ENCODE data around the gene GNAZ.

GNAZ gene

DNA sequence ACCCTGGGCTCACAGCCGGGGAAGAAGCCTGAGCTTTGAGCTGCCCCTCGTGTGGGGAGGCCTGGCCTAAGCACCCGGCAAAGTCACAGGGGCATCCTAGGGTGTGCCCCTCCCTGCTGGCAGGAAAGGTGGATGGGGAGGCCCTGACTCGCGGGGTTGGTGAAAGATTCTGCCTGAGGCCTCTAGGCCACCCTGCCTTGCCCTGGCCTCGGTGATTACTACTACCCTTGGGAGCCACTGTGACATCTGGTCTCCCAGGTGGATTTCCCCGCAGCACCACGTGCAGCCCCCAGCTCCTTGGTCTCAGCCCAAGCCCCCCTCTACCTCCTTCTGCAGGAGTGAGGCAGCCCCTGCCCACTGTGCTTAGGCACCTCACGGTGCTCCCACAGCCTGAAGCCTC is 23.9 kb downstream of the GNAZ start:
- Histone ChIP-seq H3K4me3 (ENCODE audit: low read length) (no peak overlapping the region), H3K27me3 (ENCODE audit: control insufficient read depth, low read length) (no peaks in the 10 kb centered on the region), H3K4me1 (ENCODE audit: control insufficient read depth, low read length) (no peaks in the 10 kb centered on the region), H3K9me2 (replicated peaks; ENCODE audit: control insufficient read depth, low read length) (no peaks in the 10 kb centered on the region), H3K4me2 (ENCODE audit: low read length) (no peak overlapping the region), H3K79me2 (ENCODE audit: control insufficient read depth, low read length) (no peaks in the 10 kb centered on the region), H3F3A (ENCODE audit: control insufficient read depth, insufficient read depth) (no peaks in the 10 kb centered on the region), H3K9me3 (ENCODE audit: control insufficient read depth, insufficient read depth, low read length) (no peaks in the 10 kb centered on the region), H3K27ac (ENCODE audit: low read depth, low read length) (no peak overlapping the region), H4K20me1 (ENCODE audit: control insufficient read depth, insufficient read depth, low read depth, low read length) (peaks cover 2% of the 10 kb centered on the region; the same call in 1 of the 2 replicates), H3K36me3 (ENCODE audit: control insufficient read depth, low read length) (no peaks in the 10 kb centered on the region)
- no peak for TF ChIP-seq EZH2phosphoT487 (IDR thresholded peaks at IDR 0.05; ENCODE audit: borderline replicate concordance, low read length)
- TF ChIP-seq, protein P1, sequence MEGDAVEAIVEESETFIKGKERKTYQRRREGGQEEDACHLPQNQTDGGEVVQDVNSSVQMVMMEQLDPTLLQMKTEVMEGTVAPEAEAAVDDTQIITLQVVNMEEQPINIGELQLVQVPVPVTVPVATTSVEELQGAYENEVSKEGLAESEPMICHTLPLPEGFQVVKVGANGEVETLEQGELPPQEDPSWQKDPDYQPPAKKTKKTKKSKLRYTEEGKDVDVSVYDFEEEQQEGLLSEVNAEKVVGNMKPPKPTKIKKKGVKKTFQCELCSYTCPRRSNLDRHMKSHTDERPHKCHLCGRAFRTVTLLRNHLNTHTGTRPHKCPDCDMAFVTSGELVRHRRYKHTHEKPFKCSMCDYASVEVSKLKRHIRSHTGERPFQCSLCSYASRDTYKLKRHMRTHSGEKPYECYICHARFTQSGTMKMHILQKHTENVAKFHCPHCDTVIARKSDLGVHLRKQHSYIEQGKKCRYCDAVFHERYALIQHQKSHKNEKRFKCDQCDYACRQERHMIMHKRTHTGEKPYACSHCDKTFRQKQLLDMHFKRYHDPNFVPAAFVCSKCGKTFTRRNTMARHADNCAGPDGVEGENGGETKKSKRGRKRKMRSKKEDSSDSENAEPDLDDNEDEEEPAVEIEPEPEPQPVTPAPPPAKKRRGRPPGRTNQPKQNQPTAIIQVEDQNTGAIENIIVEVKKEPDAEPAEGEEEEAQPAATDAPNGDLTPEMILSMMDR (IDR thresholded peaks at IDR 0.05; ENCODE audit: low read depth, low read length, poor library complexity, severe bottlenecking), result no peak

DNA sequence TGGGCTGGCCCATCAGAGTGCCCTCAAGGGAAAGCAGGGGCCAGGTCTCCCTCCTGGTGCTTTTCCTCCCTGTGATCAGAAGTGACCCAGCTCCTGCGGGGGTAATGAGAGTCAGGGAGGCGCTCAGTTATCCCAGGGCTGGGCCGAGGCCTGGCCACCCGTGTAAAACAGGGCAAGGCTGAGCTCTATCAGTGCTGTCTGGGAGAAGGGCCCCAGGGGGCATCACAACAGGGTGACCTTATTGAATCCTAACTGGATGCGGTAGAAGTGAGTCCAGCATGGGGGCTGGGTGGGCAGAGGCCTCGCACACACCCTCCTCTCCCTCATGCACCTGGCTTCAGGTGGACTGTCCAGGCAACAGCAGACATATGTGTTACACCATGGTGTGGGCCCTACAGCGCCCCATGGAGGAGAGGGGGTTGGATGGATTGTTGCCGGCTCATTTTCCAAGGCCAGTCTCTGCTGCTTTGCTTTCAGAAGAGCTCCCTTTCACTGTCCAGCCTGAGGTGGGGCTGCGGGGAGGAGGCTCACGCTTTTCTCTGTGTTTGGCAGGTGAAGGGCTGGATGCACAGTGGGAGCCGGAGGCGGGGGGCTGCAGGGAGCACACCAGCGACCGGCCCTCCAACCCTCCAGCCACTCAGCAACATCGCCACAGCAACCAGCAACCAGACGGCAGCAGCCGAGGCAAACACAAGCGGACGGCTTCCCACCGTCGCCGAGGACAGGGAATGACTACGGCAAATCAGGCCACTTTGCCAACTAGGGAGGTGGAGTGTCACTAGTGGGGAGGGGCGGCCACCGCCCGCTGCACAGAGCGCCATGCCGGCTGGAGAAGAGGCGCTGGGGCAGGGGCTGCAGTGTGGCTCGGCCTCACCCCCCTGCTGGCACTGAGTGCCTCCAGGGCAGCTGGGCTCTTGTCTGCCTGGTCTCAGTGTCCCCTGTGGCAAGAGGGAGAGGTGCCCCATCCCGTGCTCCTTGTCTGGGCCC is 24.7 kb downstream of the GNAZ start:
- Histone ChIP-seq H3K4me2 (ENCODE audit: low read length) (no peak overlapping the region), H3F3A (ENCODE audit: control insufficient read depth, insufficient read depth) (no peaks in the 10 kb centered on the region), H4K20me1 (ENCODE audit: control insufficient read depth, insufficient read depth, low read depth, low read length) (peaks cover 2% of the 10 kb centered on the region; the same call in 1 of the 2 replicates), H3K79me2 (ENCODE audit: control insufficient read depth, low read length) (no peaks in the 10 kb centered on the region), H3K4me1 (ENCODE audit: control insufficient read depth, low read length) (no peaks in the 10 kb centered on the region), H3K9me3 (ENCODE audit: control insufficient read depth, insufficient read depth, low read length) (no peaks in the 10 kb centered on the region), H3K9me2 (replicated peaks; ENCODE audit: control insufficient read depth, low read length) (no peaks in the 10 kb centered on the region), H3K27me3 (ENCODE audit: control insufficient read depth, low read length) (no peaks in the 10 kb centered on the region), H3K27ac (ENCODE audit: low read depth, low read length) (no peak overlapping the region), H3K36me3 (ENCODE audit: control insufficient read depth, low read length) (no peaks in the 10 kb centered on the region), H3K4me3 (ENCODE audit: low read length) (no peak overlapping the region)
- no peak for TF ChIP-seq EZH2phosphoT487 (IDR thresholded peaks at IDR 0.05; ENCODE audit: borderline replicate concordance, low read length)
- TF ChIP-seq, protein P1 (IDR thresholded peaks at IDR 0.05; ENCODE audit: low read depth, low read length, poor library complexity, severe bottlenecking), result no peak

GRCh38 chr22:23095733-23096342 is 25.5 kb downstream of the GNAZ start:
- Histone ChIP-seq H3K79me2 (ENCODE audit: control insufficient read depth, low read length) (no peaks in the 10 kb centered on the region), H3K9me3 (ENCODE audit: control insufficient read depth, insufficient read depth, low read length) (no peaks in the 10 kb centered on the region), H3K27ac (ENCODE audit: low read depth, low read length) (no peak overlapping the region), H4K20me1 (ENCODE audit: control insufficient read depth, insufficient read depth, low read depth, low read length) (peaks cover 2% of the 10 kb centered on the region; the same call in 1 of the 2 replicates), H3K4me3 (ENCODE audit: low read length) (no peak overlapping the region), H3K4me1 (ENCODE audit: control insufficient read depth, low read length) (no peaks in the 10 kb centered on the region), H3K36me3 (ENCODE audit: control insufficient read depth, low read length) (no peaks in the 10 kb centered on the region), H3F3A (ENCODE audit: control insufficient read depth, insufficient read depth) (no peaks in the 10 kb centered on the region), H3K27me3 (ENCODE audit: control insufficient read depth, low read length) (no peaks in the 10 kb centered on the region), H3K9me2 (replicated peaks; ENCODE audit: control insufficient read depth, low read length) (no peaks in the 10 kb centered on the region), H3K4me2 (ENCODE audit: low read length) (no peak overlapping the region)
- no peak for TF ChIP-seq EZH2phosphoT487 (IDR thresholded peaks at IDR 0.05; ENCODE audit: borderline replicate concordance, low read length)
